Calu3 (cell line): ENCODE measurements around the gene MYO3B. TPM values are rescaled to one million over a fixed set of nuclear protein-coding genes. Genes with fewer than 3 reads are reported as not detected.

Source experiments
- BruUV-seq: library from RNA; stranded (reverse); fragments of 400-500 nt; replicated peaks from 2 replicates; lab custom pipeline; 2021; lab: Mats Ljungman, UMichigan
- CTCF ChIA-PET: fragments of 300-600 bp; sonication (Branson Sonifier 250); formaldehyde crosslinking; loops from one replicate; lab custom pipeline; 2022; ENCODE audit warnings: antibody characterized with exemption; lab: Charles Lee
- DNase-seq: peaks from one replicate; pipeline ENCODE4 v3.0.0; 2022
- H3K27ac Mint-ChIP-seq: one replicate; pipeline ENCODE4 v1.8.0; 2022; ENCODE audit warnings: mixed read lengths; ENCODE audit not compliant: unreplicated experiment
- H3K27me3 Mint-ChIP-seq: one replicate; pipeline ENCODE4 v1.8.0; 2022; ENCODE audit warnings: mixed read lengths; ENCODE audit not compliant: unreplicated experiment
- H3K36me3 Mint-ChIP-seq: one replicate; pipeline ENCODE4 v1.8.0; 2022; ENCODE audit warnings: mild to moderate bottlenecking, moderate library complexity, mixed read lengths; ENCODE audit not compliant: insufficient read depth, unreplicated experiment
- H3K4me1 Mint-ChIP-seq: one replicate; pipeline ENCODE4 v1.8.0; 2022; ENCODE audit warnings: mild to moderate bottlenecking, low read depth, mixed read lengths; ENCODE audit not compliant: unreplicated experiment
- H3K4me3 Mint-ChIP-seq: one replicate; pipeline ENCODE4 v1.8.0; 2022; ENCODE audit warnings: mild to moderate bottlenecking, low read depth, moderate library complexity, mixed read lengths; ENCODE audit not compliant: unreplicated experiment
- H3K9me3 Mint-ChIP-seq: one replicate; pipeline ENCODE4 v1.8.0; 2022; ENCODE audit warnings: low read depth, mixed read lengths; ENCODE audit not compliant: unreplicated experiment
- CTCF ChIP-seq: fragments of 200-600 bp; IDR thresholded peaks from one replicate; pipeline ENCODE4 v1.8.0; 2022; ENCODE audit warnings: antibody characterized with exemption; ENCODE audit not compliant: unreplicated experiment
- intact Hi-C: fragments of 100-400 bp; cut with micrococcal nuclease; formaldehyde crosslinking; loops from one replicate; pipeline ENCODE4 v1.10.0; 2022; ENCODE audit not compliant: unreplicated experiment
- total RNA-seq: library from RNA; stranded (reverse); gene quantifications from 2 replicates; pipeline ENCODE4 v1.2.3, GENCODE V29; 2022

Gene MYO3B
- total RNA-seq, 1 experiment from 2014 or later: 5.0 TPM

DNA sequence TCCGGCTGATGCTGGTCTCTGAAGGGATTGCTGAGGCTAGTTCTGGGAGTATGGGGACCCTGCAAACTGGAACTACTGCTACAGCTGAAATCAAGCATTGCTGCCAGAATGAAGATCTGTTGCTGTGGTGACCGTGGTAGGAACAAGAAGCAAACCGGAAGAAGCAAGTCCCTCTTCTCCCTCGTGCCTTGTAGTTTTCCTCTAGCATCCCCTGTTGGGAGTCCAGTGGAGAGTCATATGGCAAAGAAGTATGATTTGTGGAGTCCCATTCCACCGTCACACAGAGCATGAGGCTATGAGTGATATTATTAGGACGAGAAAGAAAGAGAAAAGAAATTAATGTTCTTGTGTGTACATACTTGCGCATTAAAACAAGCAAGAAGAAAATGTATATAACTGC, 398.3 kb downstream of the MYO3B start:
- H3K4me3 Mint-ChIP-seq: no peak overlapping the region
- CTCF ChIA-PET: no interaction called here

GRCh38 chr2:170577356-170577755, 399.4 kb downstream of the MYO3B start:
- intact Hi-C loops: no loop called here
- DNase-seq: no peak
- Mint-ChIP-seq H3K9me3 (no peaks in the 10 kb centered on the region), H3K4me3 (no peak overlapping the region), H3K27me3 (no peaks in the 10 kb centered on the region), H3K4me1 (no peaks in the 10 kb centered on the region), H3K36me3 (no peaks in the 10 kb centered on the region), H3K27ac (no peak overlapping the region)
- BruUV-seq: no TSS peak
- no peak for TF ChIP-seq CTCF
- CTCF ChIA-PET: no interaction called here

More for the DNA sequence above, 398.3 kb downstream of the MYO3B start:
- H3K27ac Mint-ChIP-seq: no peak overlapping the region
- intact Hi-C loops: no loop called here
- H3K9me3 Mint-ChIP-seq: no peaks in the 10 kb centered on the region
- H3K36me3 Mint-ChIP-seq: no peaks in the 10 kb centered on the region
- no peak for TF ChIP-seq CTCF
- H3K27me3 Mint-ChIP-seq: no peaks in the 10 kb centered on the region
- no peak for DNase-seq
- no peaks in the 10 kb centered on the region for H3K4me1 Mint-ChIP-seq
- no TSS peak for BruUV-seq

- Mint-ChIP-seq H3K4me1 (no peaks in the 10 kb centered on the region), H3K27me3 (no peaks in the 10 kb centered on the region), H3K9me3 (no peaks in the 10 kb centered on the region), H3K36me3 (no peaks in the 10 kb centered on the region), H3K27ac (no peak overlapping the region), H3K4me3 (no peak overlapping the region)
- no peak for DNase-seq
- BruUV-seq: no TSS peak
- intact Hi-C loops: no loop called here
- TF ChIP-seq CTCF: no peak
- CTCF ChIA-PET: no interaction called here
Measured at GRCh38 chr2:170578606-170579005, 400.7 kb downstream of the MYO3B start.

GRCh38 chr2:170579511-170579910, 401.6 kb downstream of the MYO3B start:
- intact Hi-C loops: no loop called here
- DNase-seq: no peak
- no peak overlapping the region for H3K4me3 Mint-ChIP-seq
- no peaks in the 10 kb centered on the region for H3K4me1 Mint-ChIP-seq
- no peak for TF ChIP-seq CTCF
- H3K36me3 Mint-ChIP-seq: no peaks in the 10 kb centered on the region
- no TSS peak for BruUV-seq
- CTCF ChIA-PET: no interaction called here
- H3K27ac Mint-ChIP-seq: no peak overlapping the region
- H3K27me3 Mint-ChIP-seq: no peaks in the 10 kb centered on the region
- H3K9me3 Mint-ChIP-seq: no peaks in the 10 kb centered on the region
